Measurements from ENCODE around the gene NAP1L3. TPM values are rescaled to one million over a fixed set of nuclear protein-coding genes. Genes with fewer than 3 reads are reported as not detected.

The NAP1L3 gene
- 16.9 TPM for polyA plus RNA-seq (2012; ENCODE audit: insufficient read depth, insufficient read length, low read depth)

- Histone ChIP-seq H3K4me1 (no peaks in the 10 kb centered on the region), H3K27me3 (no peaks in the 10 kb centered on the region), H3K4me3 (ENCODE audit: low read depth, low read length) (peak within 1 kb of the TSS; percentile 77), H3K36me3 (no peaks in the 10 kb centered on the region), H3K9me3 (no peaks in the 10 kb centered on the region)
- DNase-seq = peak; percentile 67
- TF ChIP-seq CTCF (IDR thresholded peaks at IDR 0.05; ENCODE audit: low read depth, low read length) = no peak
Measured at GRCh38 chrX:93673056-93673868, at the start of gene NAP1L3. TSS of gene NAP1L3 (minus strand) at chrX:93673578. CDS start at chrX:93673304, 274 bp downstream.

GRCh38 chrX:93711076-93711475 lies 37.7 kb upstream of the NAP1L3 start:
- Histone ChIP-seq H3K27me3 (no peaks in the 10 kb centered on the region), H3K4me3 (ENCODE audit: low read depth, low read length) (no peak overlapping the region), H3K4me1 (no peaks in the 10 kb centered on the region), H3K9me3 (no peaks in the 10 kb centered on the region), H3K36me3 (no peaks in the 10 kb centered on the region)
- DNase-seq = no peak
- no peak for TF ChIP-seq CTCF (IDR thresholded peaks at IDR 0.05; ENCODE audit: low read depth, low read length)

- no peaks in the 10 kb centered on the region for H3K27me3 ChIP-seq
Measured at GRCh38 chrX:93703701-93704100, 30.3 kb upstream of the NAP1L3 start.

GRCh38 chrX:93695981-93696380 lies 22.6 kb upstream of the NAP1L3 start:
- TF ChIP-seq CTCF (IDR thresholded peaks at IDR 0.05; ENCODE audit: low read depth, low read length) = no peak
- DNase-seq = no peak
- no peak overlapping the region for H3K4me3 ChIP-seq (ENCODE audit: low read depth, low read length)

More at GRCh38 chrX:93703701-93704100, 30.3 kb upstream of the NAP1L3 start:
- no peaks in the 10 kb centered on the region for H3K36me3 ChIP-seq
- DNase-seq = no peak
- no peaks in the 10 kb centered on the region for H3K4me1 ChIP-seq
- no peaks in the 10 kb centered on the region for H3K9me3 ChIP-seq
- H3K4me3 ChIP-seq (ENCODE audit: low read depth, low read length) = no peak overlapping the region
- TF ChIP-seq CTCF (IDR thresholded peaks at IDR 0.05; ENCODE audit: low read depth, low read length) = no peak

GRCh38 chrX:93673869-93674271 lies 492 bp upstream of the NAP1L3 start, which contains the start of gene FAM133A:
TSS of gene FAM133A (plus strand) at chrX:93674206. CDS start at chrX:93709420, 35,214 bp downstream.
- DNase-seq = peak; percentile 8
- peak within 1 kb of the TSS; percentile 77 for H3K4me3 ChIP-seq (ENCODE audit: low read depth, low read length)
- H3K36me3 ChIP-seq = no peaks in the 10 kb centered on the region
- H3K9me3 ChIP-seq = no peaks in the 10 kb centered on the region
- no peaks in the 10 kb centered on the region for H3K27me3 ChIP-seq
- TF ChIP-seq CTCF (IDR thresholded peaks at IDR 0.05; ENCODE audit: low read depth, low read length) = no peak
- no peaks in the 10 kb centered on the region for H3K4me1 ChIP-seq

More at GRCh38 chrX:93695981-93696380, 22.6 kb upstream of the NAP1L3 start:
- Histone ChIP-seq H3K9me3 (no peaks in the 10 kb centered on the region), H3K27me3 (no peaks in the 10 kb centered on the region), H3K4me1 (no peaks in the 10 kb centered on the region), H3K36me3 (no peaks in the 10 kb centered on the region)

- no peak for TF ChIP-seq CTCF (IDR thresholded peaks at IDR 0.05; ENCODE audit: low read depth, low read length)
- no peaks in the 10 kb centered on the region for H3K4me1 ChIP-seq
- DNase-seq = no peak
- H3K27me3 ChIP-seq = no peaks in the 10 kb centered on the region
- H3K36me3 ChIP-seq = no peaks in the 10 kb centered on the region
- H3K9me3 ChIP-seq = no peaks in the 10 kb centered on the region
- no peak overlapping the region for H3K4me3 ChIP-seq (ENCODE audit: low read depth, low read length)
Measured at GRCh38 chrX:93660575-93660974, 12.8 kb downstream of the NAP1L3 start.

Measured in BE2C (cell line).